CD4-positive, alpha-beta memory T cell (primary cell): Measurements from ENCODE around the gene WDR86. TPM values are rescaled to one million over a fixed set of nuclear protein-coding genes. Genes with fewer than 3 reads are reported as not detected.
A peak's percentile ranks its signal among the peaks of the same experiment; 100 is the strongest.

Experiments
- CTCF ChIA-PET: fragments of 350-600 bp; sonication (Branson Sonifier 250); formaldehyde crosslinking; loops from one replicate; lab custom pipeline; 2021; ENCODE audit warnings: inconsistent platforms; ENCODE audit not compliant: partially characterized antibody; lab: Charles Lee
- POLR2A ChIA-PET: fragments of 350-600 bp; sonication (Branson Sonifier 250); formaldehyde crosslinking; loops from one replicate; lab custom pipeline; 2021; ENCODE audit not compliant: partially characterized antibody; lab: Charles Lee
- DNase-seq, 5 donors: peaks; one replicate each; pipeline versions ENCODE4 v3.0.0 to v3.0.0-alpha.2; 2020 to 2022; ENCODE audit warnings: mixed read lengths in 1 of 5
- H3K27ac ChIP-seq: one replicate; pipeline ENCODE4 v1.7.0; 2013; ENCODE audit warnings: low read depth, low read length
- H3K27me3 ChIP-seq: 2 replicates; pipeline ENCODE4 v1.7.0; 2013; ENCODE audit warnings: mild to moderate bottlenecking, low read length, moderate library complexity; ENCODE audit not compliant: insufficient read depth
- H3K36me3 ChIP-seq: 2 replicates; pipeline ENCODE4 v1.7.0; 2013; ENCODE audit warnings: mild to moderate bottlenecking, low read length, moderate library complexity; ENCODE audit not compliant: insufficient read depth
- H3K4me1 ChIP-seq: 2 replicates; pipeline ENCODE4 v1.7.0; 2013; ENCODE audit warnings: mild to moderate bottlenecking, low read length, moderate library complexity; ENCODE audit not compliant: insufficient read depth
- H3K4me3 ChIP-seq, 2 donors: one replicate each; pipeline ENCODE4 v1.7.0; 2013; ENCODE audit warnings: low read length in 2 of 2, mild to moderate bottlenecking in 1 of 2
- H3K9me3 ChIP-seq, 2 donors: one replicate each; pipeline ENCODE4 v1.7.0; 2013; ENCODE audit warnings: low read length in 2 of 2, control low read depth in 1 of 2; ENCODE audit not compliant: control insufficient read depth in 1 of 2
- H3K27ac Mint-ChIP-seq, 7 donors: one replicate each; pipeline ENCODE4 v1.8.0; 2020 to 2021; ENCODE audit warnings: mixed read lengths in 7 of 7, mild to moderate bottlenecking in 6 of 7, inconsistent platforms in 3 of 7, moderate library complexity in 3 of 7
- H3K27me3 Mint-ChIP-seq, 2 donors: one replicate each; pipeline ENCODE4 v1.8.0; 2020 to 2021; ENCODE audit warnings: mixed read lengths in 2 of 2
- H3K36me3 Mint-ChIP-seq, 2 donors: one replicate each; pipeline ENCODE4 v1.8.0; 2020 to 2021; ENCODE audit warnings: mixed read lengths in 2 of 2, inconsistent platforms in 1 of 2, mild to moderate bottlenecking in 1 of 2
- H3K4me1 Mint-ChIP-seq, 4 donors: one replicate each; pipeline ENCODE4 v1.8.0; 2020 to 2021; ENCODE audit warnings: mixed read lengths in 4 of 4, mild to moderate bottlenecking in 1 of 4
- H3K4me3 Mint-ChIP-seq, 8 donors: one replicate each; pipeline ENCODE4 v1.8.0; 2020 to 2021; ENCODE audit warnings: mixed read lengths in 8 of 8, mild to moderate bottlenecking in 7 of 8, moderate library complexity in 6 of 8, inconsistent platforms in 3 of 8
- H3K9me3 Mint-ChIP-seq, 8 donors: one replicate each; pipeline ENCODE4 v1.8.0; 2020 to 2021; ENCODE audit warnings: mixed read lengths in 8 of 8, mild to moderate bottlenecking in 5 of 8, inconsistent platforms in 3 of 8, moderate library complexity in 1 of 8
- intact Hi-C: fragments of 100-400 bp; cut with micrococcal nuclease; formaldehyde crosslinking; loops from one replicate; pipeline ENCODE4 v1.15.1; 2023
- polyA plus RNA-seq, 2 donors: library from polyadenylated mRNA; unstranded; fragments of 300-500 nt; fragmentation: Illumina TruSeq; gene quantifications; one replicate each; pipeline ENCODE4 v1.2.3, GENCODE V29; 2021
- total RNA-seq, 2 experiments: library from RNA; stranded (reverse); gene quantifications; one replicate each; pipeline ENCODE4 v1.2.3, GENCODE V29; 2021

The WDR86 gene
- total and polyA plus RNA-seq, 4 experiments from 2014 or later = 7.0 to 14.4 (median 9.0) TPM

- Histone ChIP-seq H3K9me3 (no peaks in the 10 kb centered on the region), H3K36me3 (no peaks in the 10 kb centered on the region), H3K4me3 (no peak overlapping the region), H3K4me1 (peaks cover 32% of the 10 kb centered on the region), H3K27me3 (no peaks in the 10 kb centered on the region), H3K27ac (peak overlapping the region; percentile 6)
- no peaks in the 10 kb centered on the region for H3K27me3 Mint-ChIP-seq
- no peak overlapping the region for H3K4me3 Mint-ChIP-seq
- peak in 1 of 5 donors; percentile 35 for DNase-seq
- ChIA-PET CTCF (no interaction called here), POLR2A (interaction anchor here (1.1 kb wide), 1 partner anchor 37 kb away, joined by 4 read pairs; no protein-coding TSS in a partner anchor)
- intact Hi-C loops = no loop called here
- H3K4me1 Mint-ChIP-seq = peaks cover 14 to 79% (median 20%) of the 10 kb centered on the region in 4 donors
- peak overlapping the region in 5 of 7 donors; percentile 22 to 94 (median 91) for H3K27ac Mint-ChIP-seq
- H3K36me3 Mint-ChIP-seq = peaks cover 0 to 3% of the 10 kb centered on the region in 2 donors
- H3K9me3 Mint-ChIP-seq = no peaks in the 10 kb centered on the region
Observed at GRCh38 chr7:151404216-151405011, 5.4 kb downstream of the WDR86 start.

- ChIA-PET CTCF (no interaction called here), POLR2A (no interaction called here)
- peak overlapping the region in 1 of 8 donors; percentile 6 for H3K4me3 Mint-ChIP-seq
- Histone ChIP-seq H3K27ac (no peak overlapping the region), H3K36me3 (no peaks in the 10 kb centered on the region), H3K4me1 (peaks cover 31% of the 10 kb centered on the region), H3K27me3 (no peaks in the 10 kb centered on the region), H3K9me3 (no peaks in the 10 kb centered on the region), H3K4me3 (no peak overlapping the region)
- H3K36me3 Mint-ChIP-seq = peaks cover 0 to under 1% of the 10 kb centered on the region in 2 donors
- DNase-seq = no peak
- intact Hi-C loops = no loop called here
- H3K9me3 Mint-ChIP-seq = no peaks in the 10 kb centered on the region
- H3K4me1 Mint-ChIP-seq = peaks cover 12 to 81% (median 16%) of the 10 kb centered on the region in 4 donors
- peak overlapping the region in 6 of 7 donors; percentile 22 to 94 (median 76) for H3K27ac Mint-ChIP-seq
- no peaks in the 10 kb centered on the region for H3K27me3 Mint-ChIP-seq
Observed at GRCh38 chr7:151403764-151404163, 6.1 kb downstream of the WDR86 start.

- intact Hi-C loops = no loop called here
- Histone ChIP-seq H3K4me1 (peaks cover 36% of the 10 kb centered on the region), H3K4me3 (no peak overlapping the region), H3K9me3 (peaks cover 0 to 4% of the 10 kb centered on the region in 2 donors), H3K27ac (no peak overlapping the region), H3K36me3 (no peaks in the 10 kb centered on the region), H3K27me3 (no peaks in the 10 kb centered on the region)
- peak overlapping the region in 5 of 7 donors; percentile 7 to 94 (median 88) for H3K27ac Mint-ChIP-seq
- H3K27me3 Mint-ChIP-seq = no peaks in the 10 kb centered on the region
- H3K9me3 Mint-ChIP-seq = peaks cover 0 to 4% (median 0%) of the 10 kb centered on the region in 8 donors
- peaks cover 0 to 3% of the 10 kb centered on the region in 2 donors for H3K36me3 Mint-ChIP-seq
- H3K4me1 Mint-ChIP-seq = peaks cover 15 to 87% (median 21%) of the 10 kb centered on the region in 4 donors
- no peak for DNase-seq
- peak overlapping the region in 1 of 8 donors; percentile 17 for H3K4me3 Mint-ChIP-seq
- ChIA-PET POLR2A (no interaction called here), CTCF (interaction anchor here (0.6 kb wide), 1 partner anchor 21 kb away, joined by 3 read pairs; no protein-coding TSS in a partner anchor)
Observed at GRCh38 chr7:151402029-151402835, 7.6 kb downstream of the WDR86 start.

DNA sequence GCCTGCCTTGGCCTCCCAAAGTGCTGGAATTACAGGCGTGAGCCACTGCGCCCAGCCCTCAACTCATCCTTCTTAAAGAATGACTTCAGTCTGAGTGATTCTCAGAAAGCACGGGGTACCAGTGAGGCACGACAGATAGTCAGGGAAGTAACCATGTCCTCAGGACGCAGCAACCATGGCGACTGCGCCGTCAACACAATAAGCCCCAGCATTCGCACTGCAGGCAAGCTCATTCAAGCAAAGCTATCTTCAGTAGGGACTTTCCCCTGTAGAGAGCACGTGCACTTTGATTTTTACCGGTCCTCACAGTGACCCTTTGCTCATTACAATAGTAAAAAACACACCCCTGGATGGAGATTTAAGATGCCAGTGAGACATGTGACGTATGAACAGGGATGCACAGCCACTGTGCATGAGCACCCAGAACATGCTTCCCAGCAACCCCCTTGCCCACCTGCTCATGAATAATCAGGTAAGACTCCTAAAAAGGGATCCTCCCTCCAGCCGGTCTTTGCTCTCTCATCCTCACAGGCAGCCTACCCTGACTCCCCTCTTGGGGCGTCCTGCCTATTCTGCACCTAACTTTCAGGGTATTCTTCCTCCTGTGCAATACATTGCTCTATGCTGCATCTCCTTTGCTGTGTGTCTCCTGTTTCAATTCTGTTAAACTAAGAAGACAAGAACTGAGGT lies 9.1 kb downstream of the WDR86 start:
- peaks cover 0 to 4% of the 10 kb centered on the region in 2 donors for H3K9me3 ChIP-seq
- Mint-ChIP-seq H3K36me3 (peaks cover 0 to 3% of the 10 kb centered on the region in 2 donors), H3K9me3 (peaks cover 0 to 4% (median 0%) of the 10 kb centered on the region in 8 donors), H3K27me3 (no peaks in the 10 kb centered on the region), H3K4me3 (no peak overlapping the region), H3K4me1 (peaks cover 14 to 80% (median 24%) of the 10 kb centered on the region in 4 donors), H3K27ac (peak overlapping the region; percentile 11 to 94 (median 64))
- no peaks in the 10 kb centered on the region for H3K36me3 ChIP-seq
- no peaks in the 10 kb centered on the region for H3K27me3 ChIP-seq
- no peak overlapping the region for H3K27ac ChIP-seq
- CTCF ChIA-PET = interaction anchor here (1.0 to 3.3 kb wide), 3 partner anchors 29 to 48 kb away, joined by 3 to 15 read pairs (median 3); no protein-coding TSS in a partner anchor
- peak in 3 of 5 donors; percentile 37 to 54 (median 51) for DNase-seq
- POLR2A ChIA-PET = interaction anchor here (1.0 kb wide), 1 partner anchor 10 kb away, joined by 3 read pairs; no protein-coding TSS in a partner anchor
- no peak overlapping the region for H3K4me3 ChIP-seq
- H3K4me1 ChIP-seq = peaks cover 42% of the 10 kb centered on the region
- intact Hi-C loops = no loop called here

DNA sequence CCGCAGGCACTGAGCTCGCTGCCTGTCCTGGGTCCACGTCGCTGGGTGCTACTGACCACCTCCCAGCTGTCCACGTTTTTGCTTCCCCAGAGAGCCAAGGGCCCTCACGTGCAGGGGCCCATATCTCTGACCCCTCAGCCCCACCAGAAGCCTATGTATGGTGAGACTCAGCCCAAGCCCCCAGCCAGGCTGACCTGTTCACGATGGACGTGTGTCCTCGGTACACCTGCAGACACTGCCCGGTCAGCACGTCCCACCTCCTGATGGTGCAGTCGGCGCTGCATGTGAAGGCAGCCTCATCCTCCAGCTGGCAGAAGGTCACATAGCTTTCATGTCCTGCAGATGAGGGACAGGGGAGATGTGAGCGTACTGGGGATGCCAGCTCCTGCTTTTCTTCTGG lies 9.9 kb downstream of the WDR86 start:
- no peaks in the 10 kb centered on the region for H3K36me3 ChIP-seq
- H3K9me3 Mint-ChIP-seq = peaks cover 0 to 4% (median 0%) of the 10 kb centered on the region in 8 donors
- H3K36me3 Mint-ChIP-seq = peaks cover 0 to 6% of the 10 kb centered on the region in 2 donors
- CTCF ChIA-PET = interaction anchor here (1.1 to 3.3 kb wide), 3 partner anchors 30 to 48 kb away, joined by 3 to 15 read pairs (median 4); no protein-coding TSS in a partner anchor
- no peak overlapping the region for H3K4me3 Mint-ChIP-seq
- peaks cover 14 to 76% (median 24%) of the 10 kb centered on the region in 4 donors for H3K4me1 Mint-ChIP-seq
- no peaks in the 10 kb centered on the region for H3K27me3 ChIP-seq
- no peak overlapping the region for H3K4me3 ChIP-seq
- peak overlapping the region in 4 of 7 donors; percentile 22 to 94 (median 88) for H3K27ac Mint-ChIP-seq
- H3K9me3 ChIP-seq = peaks cover 0 to 4% of the 10 kb centered on the region in 2 donors
- POLR2A ChIA-PET = interaction anchor here (1.0 kb wide), 1 partner anchor 9 kb away, joined by 3 read pairs; no protein-coding TSS in a partner anchor
- no peak for DNase-seq
- H3K4me1 ChIP-seq = peaks cover 34% of the 10 kb centered on the region
- intact Hi-C loops = no loop called here
- no peaks in the 10 kb centered on the region for H3K27me3 Mint-ChIP-seq
- H3K27ac ChIP-seq = no peak overlapping the region

- Mint-ChIP-seq H3K9me3 (peaks cover 0 to 4% (median 0%) of the 10 kb centered on the region in 8 donors), H3K27ac (peak overlapping the region in 2 of 7 donors; percentile 19 to 88), H3K4me3 (no peak overlapping the region), H3K4me1 (peaks cover 14 to 70% (median 24%) of the 10 kb centered on the region in 4 donors), H3K36me3 (peaks cover 0 to 6% of the 10 kb centered on the region in 2 donors), H3K27me3 (no peaks in the 10 kb centered on the region)
- Histone ChIP-seq H3K4me1 (peaks cover 30% of the 10 kb centered on the region), H3K27ac (no peak overlapping the region), H3K36me3 (no peaks in the 10 kb centered on the region), H3K27me3 (no peaks in the 10 kb centered on the region), H3K9me3 (peaks cover 0 to 4% of the 10 kb centered on the region in 2 donors), H3K4me3 (no peak overlapping the region)
- CTCF ChIA-PET = interaction anchor here (0.8 to 3.3 kb wide), 3 partner anchors 31 to 84 kb away, joined by 3 to 15 read pairs (median 4); no protein-coding TSS in a partner anchor
- no peak for DNase-seq
- intact Hi-C loops = no loop called here
- POLR2A ChIA-PET = interaction anchor here (1.4 kb wide), 1 partner anchor 49 kb away, joined by 6 read pairs; no protein-coding TSS in a partner anchor
Observed at GRCh38 chr7:151399305-151399601, 10.6 kb downstream of the WDR86 start.
